A673 (cell line): ENCODE measurements around the gene SFXN5.

ENCODE experiments used
- EZH2 ChIP-seq: fragments of 200-600 bp; sonication (generic); IDR thresholded peaks from 2 replicates; pipeline ENCODE4 v1.6.1; 2017; ENCODE audit warnings: borderline replicate concordance, low read depth, mild to moderate bottlenecking, mixed read lengths, antibody characterized with exemption, low read length; ENCODE audit not compliant: poor library complexity, severe bottlenecking
- TF ChIP-seq, protein P1 (sequence below): fragments of 300-800, 200-600 bp; sonication (generic); conservative IDR thresholded peaks from 2 replicates; pipeline ENCODE4 v1.5.1; 2017; ENCODE audit warnings: low read depth, mild to moderate bottlenecking, antibody characterized with exemption, low read length, moderate library complexity, mixed read lengths

DNA sequence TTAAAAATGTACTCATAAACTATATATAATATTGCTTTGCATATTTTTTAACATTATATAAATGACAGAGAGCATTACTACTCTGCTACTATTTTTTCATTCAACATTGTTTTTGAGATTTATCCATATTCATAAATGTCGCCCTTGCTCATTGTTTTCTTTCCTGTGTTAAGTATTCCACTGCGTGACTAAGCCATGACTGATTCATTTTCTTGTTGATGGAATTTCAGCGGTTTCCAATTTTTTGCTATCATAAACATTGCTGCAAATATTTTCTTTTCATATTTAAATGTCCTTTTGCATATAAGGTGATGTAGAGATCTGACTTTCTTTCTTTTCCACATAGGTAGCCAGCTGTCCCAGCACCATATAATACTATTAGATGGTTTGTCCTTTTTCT, 57.6 kb downstream of the SFXN5 start:
- TF ChIP-seq, protein P1, sequence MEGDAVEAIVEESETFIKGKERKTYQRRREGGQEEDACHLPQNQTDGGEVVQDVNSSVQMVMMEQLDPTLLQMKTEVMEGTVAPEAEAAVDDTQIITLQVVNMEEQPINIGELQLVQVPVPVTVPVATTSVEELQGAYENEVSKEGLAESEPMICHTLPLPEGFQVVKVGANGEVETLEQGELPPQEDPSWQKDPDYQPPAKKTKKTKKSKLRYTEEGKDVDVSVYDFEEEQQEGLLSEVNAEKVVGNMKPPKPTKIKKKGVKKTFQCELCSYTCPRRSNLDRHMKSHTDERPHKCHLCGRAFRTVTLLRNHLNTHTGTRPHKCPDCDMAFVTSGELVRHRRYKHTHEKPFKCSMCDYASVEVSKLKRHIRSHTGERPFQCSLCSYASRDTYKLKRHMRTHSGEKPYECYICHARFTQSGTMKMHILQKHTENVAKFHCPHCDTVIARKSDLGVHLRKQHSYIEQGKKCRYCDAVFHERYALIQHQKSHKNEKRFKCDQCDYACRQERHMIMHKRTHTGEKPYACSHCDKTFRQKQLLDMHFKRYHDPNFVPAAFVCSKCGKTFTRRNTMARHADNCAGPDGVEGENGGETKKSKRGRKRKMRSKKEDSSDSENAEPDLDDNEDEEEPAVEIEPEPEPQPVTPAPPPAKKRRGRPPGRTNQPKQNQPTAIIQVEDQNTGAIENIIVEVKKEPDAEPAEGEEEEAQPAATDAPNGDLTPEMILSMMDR = no peak
- TF ChIP-seq EZH2 = no peak
